HCT116 (cell line): ENCODE data around the gene FFAR1. TPM values are rescaled to one million over a fixed set of nuclear protein-coding genes. Genes with fewer than 3 reads are reported as not detected.

ENCODE experiments used
- ATAC-seq: fragments of 200-7000 bp; cut with Tn5 transposase; 2 replicates; pipeline ENCODE4 v1.9.1; 2020; ENCODE audit warnings: mild to moderate bottlenecking, moderate library complexity
- BruUV-seq: library from RNA; stranded (reverse); fragments of 400-500 nt; replicated peaks from 2 replicates; lab custom pipeline; 2021; lab: Mats Ljungman, UMichigan
- CTCF ChIA-PET: fragments of 300-600 bp; sonication (Branson Sonifier 250); formaldehyde crosslinking; loops from one replicate; lab custom pipeline; 2021; ENCODE audit warnings: antibody characterized with exemption; lab: Charles Lee
- POLR2A ChIA-PET: fragments of 300-600, 350-600 bp; sonication (Branson Sonifier 250); formaldehyde crosslinking; loops from one replicate; lab custom pipeline; 2021; ENCODE audit warnings: antibody characterized with exemption; lab: Charles Lee
- RAD21 ChIA-PET, 2 experiments: fragments of 300-600 bp; sonication (Branson Sonifier 250); formaldehyde crosslinking; loops; one replicate each; lab custom pipeline; 2023; ENCODE audit warnings: low total read pairs in 2 of 2; ENCODE audit not compliant: uncharacterized antibody in 2 of 2, unreplicated experiment in 2 of 2, low non-redundant PET in 1 of 2; lab: Charles Lee
- DNase-seq: peaks from one replicate; pipeline ENCODE4 v3.0.0-alpha.2; 2010; ENCODE audit warnings: low read depth, low spot score
- H2AFZ ChIP-seq: fragments of 200-600 bp; shearing (Covaris generic), sonication (generic); 2 replicates; pipeline ENCODE4 v1.6.1; 2017; ENCODE audit warnings: low read depth, mixed run types, mixed read lengths, antibody characterized with exemption, low read length; ENCODE audit not compliant: poor library complexity, severe bottlenecking
- H3K27ac ChIP-seq: 2 replicates; pipeline ENCODE4 v1.5.1; 2012; ENCODE audit warnings: low read depth, low read length
- H3K27me3 ChIP-seq: fragments of 200-600 bp; sonication (generic); 2 replicates; pipeline ENCODE4 v1.6.1; 2016; ENCODE audit warnings: mixed run types, low read length, mixed read lengths; ENCODE audit not compliant: insufficient read depth
- H3K36me3 ChIP-seq, 2 experiments: fragments of 200-500 bp in 1 of 2; fragments of 200-600 bp in 1 of 2; sonication (Bioruptor generic) in 1 of 2; sonication (generic) in 1 of 2; 2 replicates each; pipeline versions ENCODE4 v1.5.1 to v1.6.1; 2014 to 2016; ENCODE audit warnings: low read length in 2 of 2, inconsistent platforms in 1 of 2, mixed read lengths in 1 of 2, mixed run types in 1 of 2; ENCODE audit not compliant: insufficient read depth in 2 of 2, control insufficient read depth in 1 of 2
- H3K4me1 ChIP-seq, 2 experiments: fragments of 200-600 bp in 1 of 2; sonication (generic) in 1 of 2; 2 replicates each; pipeline versions ENCODE4 v1.5.1 to v1.6.1; 2012 to 2017; ENCODE audit warnings: low read length in 2 of 2, inconsistent platforms in 1 of 2, mild to moderate bottlenecking in 1 of 2, mixed read lengths in 1 of 2, mixed run types in 1 of 2, moderate library complexity in 1 of 2; ENCODE audit not compliant: insufficient read depth in 2 of 2, control insufficient read depth in 1 of 2
- H3K4me2 ChIP-seq: fragments of 200-600 bp; sonication (generic); 2 replicates; pipeline ENCODE4 v1.6.1; 2017; ENCODE audit warnings: mixed run types, low read length, mixed read lengths
- H3K4me3 ChIP-seq, 2 experiments: fragments of 200-600 bp in 1 of 2; sonication (generic) in 1 of 2; replicated peaks in 1 of 2; 2 replicates each; pipeline ENCODE4 v1.5.1; 2011 to 2016; ENCODE audit warnings: low read length in 2 of 2, control low read depth in 1 of 2, low read depth in 1 of 2, mild to moderate bottlenecking in 1 of 2, mixed read lengths in 1 of 2, mixed run types in 1 of 2
- H3K79me2 ChIP-seq: fragments of 200-600 bp; sonication (generic); 2 replicates; pipeline ENCODE4 v1.6.1; 2017; ENCODE audit warnings: mild to moderate bottlenecking, mixed run types, low read length, moderate library complexity, mixed read lengths; ENCODE audit not compliant: insufficient read depth
- H3K9ac ChIP-seq: fragments of 200-600 bp; sonication (generic); 2 replicates; pipeline ENCODE4 v1.6.1; 2016; ENCODE audit warnings: low read length, mixed read lengths
- H3K9me2 ChIP-seq: fragments of 200-600 bp; sonication (generic), shearing (Covaris generic); 2 replicates; pipeline ENCODE4 v1.6.1; 2017; ENCODE audit warnings: mixed run types, mild to moderate bottlenecking, moderate library complexity; ENCODE audit not compliant: insufficient read depth
- H3K9me3 ChIP-seq, 2 experiments: fragments of 200-500 bp in 1 of 2; fragments of 200-600 bp in 1 of 2; sonication (Bioruptor generic) in 1 of 2; sonication (generic) in 1 of 2; 2 replicates each; pipeline ENCODE4 v1.6.1; 2014 to 2017; ENCODE audit warnings: low read length in 2 of 2, mixed read lengths in 2 of 2, inconsistent platforms in 1 of 2, low read depth in 1 of 2, mild to moderate bottlenecking in 1 of 2, mixed run types in 1 of 2, moderate library complexity in 1 of 2; ENCODE audit not compliant: control insufficient read depth in 1 of 2, insufficient read depth in 1 of 2
- H4K20me1 ChIP-seq: fragments of 200-600 bp; sonication (generic), shearing (Covaris generic); 2 replicates; pipeline ENCODE4 v1.6.1; 2017; ENCODE audit warnings: mixed run types, mild to moderate bottlenecking, moderate library complexity; ENCODE audit not compliant: insufficient read depth
- CBX3 ChIP-seq: IDR thresholded peaks from 2 replicates; pipeline ENCODE4 v1.6.1; 2012; ENCODE audit warnings: low read depth
- EGR1 ChIP-seq: IDR thresholded peaks from 2 replicates; pipeline ENCODE4 v1.6.1; 2012; ENCODE audit warnings: low read depth
- FOSL1 ChIP-seq: IDR thresholded peaks from 2 replicates; pipeline ENCODE4 v1.6.1; 2012; ENCODE audit warnings: low read depth
- JUND ChIP-seq: IDR thresholded peaks from 2 replicates; pipeline ENCODE4 v1.6.1; 2012
- MAX ChIP-seq: IDR thresholded peaks from 2 replicates; pipeline ENCODE4 v1.6.1; 2012
- POLR2AphosphoS5 ChIP-seq: IDR thresholded peaks from 2 replicates; pipeline ENCODE4 v1.6.1; 2011; ENCODE audit warnings: mild to moderate bottlenecking, low read depth, low read length, moderate library complexity
- RAD21 ChIP-seq: IDR thresholded peaks from 2 replicates; pipeline ENCODE4 v1.6.1; 2012; ENCODE audit warnings: low read depth, mild to moderate bottlenecking
- REST ChIP-seq: IDR thresholded peaks from 2 replicates; pipeline ENCODE4 v1.6.1; 2012; ENCODE audit warnings: low read depth
- SIN3A ChIP-seq: IDR thresholded peaks from 2 replicates; pipeline ENCODE4 v1.6.1; 2012; ENCODE audit warnings: low read depth
- SP1 ChIP-seq: IDR thresholded peaks from 2 replicates; pipeline ENCODE4 v1.6.1; 2012; ENCODE audit warnings: low read depth
- YY1 ChIP-seq: IDR thresholded peaks from 2 replicates; pipeline ENCODE4 v1.6.1; 2011; ENCODE audit warnings: low read length, low read depth, moderate library complexity, mild to moderate bottlenecking; ENCODE audit not compliant: insufficient replicate concordance; ENCODE audit errors: extremely low read depth
- ZBTB33 ChIP-seq: IDR thresholded peaks from 2 replicates; pipeline ENCODE4 v1.6.1; 2011; ENCODE audit warnings: mild to moderate bottlenecking, low read length, moderate library complexity; ENCODE audit not compliant: insufficient replicate concordance; ENCODE audit errors: extremely low read depth
- ZFX ChIP-seq: fragments of 450-650 bp; IDR thresholded peaks from 2 replicates; pipeline ENCODE4 v1.6.1; 2017
- ZNF274 ChIP-seq: fragments of 200-500 bp; sonication (Bioruptor generic); IDR thresholded peaks from 2 replicates; pipeline ENCODE4 v1.6.1; 2014; ENCODE audit warnings: mild to moderate bottlenecking, low read depth, low read length, inconsistent platforms
- intact Hi-C: fragments of 100-400 bp; cut with micrococcal nuclease; formaldehyde crosslinking; loops from 2 replicates; pipeline ENCODE4 v1.10.0; 2022
- total RNA-seq: library from RNA; stranded (reverse); gene quantifications from one replicate; pipeline ENCODE4 v1.2.1, GENCODE V29; 2021; ENCODE audit not compliant: unreplicated experiment

Gene FFAR1
- total RNA-seq, 1 experiment from 2014 or later, result not detected

- H3K36me3 ChIP-seq, result no peaks in the 10 kb centered on the region
- H3K9me2 ChIP-seq, result no peaks in the 10 kb centered on the region
- no peaks in the 10 kb centered on the region for H3K79me2 ChIP-seq
- ChIA-PET POLR2A (no interaction called here), RAD21 (no interaction called here), CTCF (no interaction called here)
- H3K27me3 ChIP-seq, result no peaks in the 10 kb centered on the region; the same call in 1 of the 2 replicates
- intact Hi-C loops, result no loop called here
- no peak overlapping the region for H3K4me2 ChIP-seq
- no peak overlapping the region for H2AFZ ChIP-seq
- BruUV-seq, result no TSS peak
- no peaks in the 10 kb centered on the region for H4K20me1 ChIP-seq
- H3K27ac ChIP-seq, result no peak overlapping the region
- no peak overlapping the region for H3K9ac ChIP-seq
- no peak for DNase-seq
- peaks cover 7 to 9% of the 10 kb centered on the region in 2 experiments; a peak in 2 of 4 replicates for H3K9me3 ChIP-seq
- ATAC-seq, result no peak
- no peaks in the 10 kb centered on the region for H3K4me1 ChIP-seq
- H3K4me3 ChIP-seq, result no peak overlapping the region
- no peak for TF ChIP-seq RAD21
- TF ChIP-seq POLR2AphosphoS5, result no peak
- no peak for TF ChIP-seq MAX
- TF ChIP-seq ZNF274, result no peak
- no peak for TF ChIP-seq SIN3A
- TF ChIP-seq YY1, result no peak
Observed at GRCh38 chr19:35383536-35383935, 35.8 kb downstream of the FFAR1 start.

GRCh38 chr19:35388277-35389054, 40.8 kb downstream of the FFAR1 start:
- peaks cover 7 to 9% of the 10 kb centered on the region in 2 experiments; a peak in 2 of 4 replicates for H3K9me3 ChIP-seq
- H3K36me3 ChIP-seq, result no peaks in the 10 kb centered on the region
- no peak overlapping the region for H3K9ac ChIP-seq
- H2AFZ ChIP-seq, result no peak overlapping the region
- H3K4me2 ChIP-seq, result no peak overlapping the region
- ATAC-seq, result no peak
- H3K4me1 ChIP-seq, result peaks cover 0 to 8% of the 10 kb centered on the region in 2 experiments; a peak in 2 of 4 replicates
- RAD21 ChIA-PET, result no interaction called here
- intact Hi-C loops, result no loop called here
- POLR2A ChIA-PET, result interaction anchor here (1.0 kb wide), 1 partner anchor 15 kb away, joined by 3 read pairs; no protein-coding TSS in a partner anchor
- no peak overlapping the region for H3K4me3 ChIP-seq
- no peaks in the 10 kb centered on the region for H3K27me3 ChIP-seq
- no TSS peak for BruUV-seq
- H4K20me1 ChIP-seq, result no peaks in the 10 kb centered on the region
- no peak overlapping the region for H3K27ac ChIP-seq
- no peaks in the 10 kb centered on the region for H3K79me2 ChIP-seq
- CTCF ChIA-PET, result no interaction called here
- DNase-seq, result no peak
- H3K9me2 ChIP-seq, result no peaks in the 10 kb centered on the region
- no peak for TF ChIP-seq JUND
- TF ChIP-seq SP1, result no peak
- no peak for TF ChIP-seq ZNF274
- no peak for TF ChIP-seq YY1
- TF ChIP-seq ZFX, result no peak
- TF ChIP-seq SIN3A, result no peak
- no peak for TF ChIP-seq CBX3
- no peak for TF ChIP-seq FOSL1
- TF ChIP-seq REST, result no peak
- TF ChIP-seq ZBTB33, result no peak
- no peak for TF ChIP-seq EGR1
